ENCODE measurements around the gene CEACAM1.

GRCh38 chr19:42488783-42489521 lies 39.3 kb downstream of the CEACAM1 start:
- TF ChIP-seq CTCF (IDR thresholded peaks at IDR 0.05), result no peak
- peak; percentile 68 for TF ChIP-seq POLR2AphosphoS5 (IDR thresholded peaks at IDR 0.05)
